OCI-LY7 (cell line): ENCODE measurements around the gene RFPL4AL1.

Experiments
- CTCF ChIP-seq: fragments of 200-600 bp; sonication (generic); conservative IDR thresholded peaks from 2 replicates; pipeline ENCODE4 v1.5.1; 2014; ENCODE audit warnings: mild to moderate bottlenecking, antibody characterized with exemption, low read length, moderate library complexity, mixed read lengths
- EZH2phosphoT487 ChIP-seq: fragments of 200-600 bp; sonication (generic); IDR thresholded peaks from 2 replicates; pipeline ENCODE4 v1.6.1; 2018; ENCODE audit warnings: low read depth, borderline replicate concordance, mild to moderate bottlenecking, mixed run types, antibody characterized with exemption, low read length, moderate library complexity, mixed read lengths

GRCh38 chr19:55795021-55795420 is 26.1 kb downstream of the RFPL4AL1 start:
- TF ChIP-seq EZH2phosphoT487 (no peak), CTCF (no peak)
